Measurements from ENCODE around the gene RMDN2. TPM values are rescaled to one million over a fixed set of nuclear protein-coding genes. Genes with fewer than 3 reads are reported as not detected.

The RMDN2 gene, protein sequence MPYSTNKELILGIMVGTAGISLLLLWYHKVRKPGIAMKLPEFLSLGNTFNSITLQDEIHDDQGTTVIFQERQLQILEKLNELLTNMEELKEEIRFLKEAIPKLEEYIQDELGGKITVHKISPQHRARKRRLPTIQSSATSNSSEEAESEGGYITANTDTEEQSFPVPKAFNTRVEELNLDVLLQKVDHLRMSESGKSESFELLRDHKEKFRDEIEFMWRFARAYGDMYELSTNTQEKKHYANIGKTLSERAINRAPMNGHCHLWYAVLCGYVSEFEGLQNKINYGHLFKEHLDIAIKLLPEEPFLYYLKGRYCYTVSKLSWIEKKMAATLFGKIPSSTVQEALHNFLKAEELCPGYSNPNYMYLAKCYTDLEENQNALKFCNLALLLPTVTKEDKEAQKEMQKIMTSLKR
- total RNA-seq (2022; extraction: Qiagen RNA extraction; ENCODE audit: low read depth) = 2.4 to 6.3 TPM (median 5.0 TPM) in 5 replicates

DNA sequence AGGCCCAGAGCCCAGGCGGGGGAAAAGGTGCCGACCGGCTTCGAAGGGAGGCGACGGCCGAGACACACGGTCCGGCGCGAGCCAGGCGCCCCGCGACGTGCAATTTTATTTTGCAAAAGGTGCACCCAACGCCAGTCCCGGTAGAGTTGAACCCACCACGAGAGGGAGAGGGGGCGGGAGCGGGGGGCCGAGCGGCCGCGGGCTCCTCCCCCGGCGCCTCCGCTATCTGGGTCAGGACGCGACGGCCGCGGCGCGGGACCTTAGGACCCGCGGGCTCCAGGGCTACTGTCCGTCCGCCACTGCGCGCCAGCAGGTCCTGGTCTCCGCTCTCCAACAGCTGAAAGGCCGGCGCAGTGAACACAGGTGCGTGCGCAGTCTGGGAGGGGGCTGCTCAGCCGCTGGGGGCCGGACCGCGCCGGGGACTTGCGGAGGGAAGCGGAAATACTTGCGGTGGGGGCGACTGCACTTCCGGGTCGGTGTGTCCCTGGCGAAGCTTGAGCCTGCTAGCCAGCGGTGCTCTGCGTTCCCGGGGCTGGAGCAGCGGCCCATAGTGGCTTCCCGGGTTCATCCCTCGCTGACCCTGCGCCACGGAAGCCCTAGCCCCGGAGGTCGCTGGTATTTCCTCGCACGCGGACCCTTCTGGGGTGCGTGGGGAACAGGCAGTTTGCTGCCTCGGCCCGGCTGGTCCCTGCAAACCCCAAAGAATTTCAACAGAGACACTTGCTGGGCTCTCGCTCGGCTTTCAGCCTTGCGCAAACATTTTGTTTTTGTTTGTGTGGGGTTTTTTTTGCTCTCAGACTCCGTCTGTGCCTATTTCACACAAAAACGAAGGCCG, at the start of gene RMDN2:
Gene RMDN2, plus strand, starts transcription at position 225 of the 835 bp plus-strand sequence. CDS start 3,991 bp downstream, outside the sequence.

Other genes starting within 250 kb of the RMDN2 start
- gene CYP1B1, start 150.9 kb downstream of the RMDN2 start, total RNA-seq (2022; extraction: Qiagen RNA extraction; ENCODE audit: low read depth) = 6.3 to 9.8 TPM (median 8.5 TPM) in 5 replicates